ENCODE data around the gene MMP24. TPM values are rescaled to one million over a fixed set of nuclear protein-coding genes. Genes with fewer than 3 reads are reported as not detected.

Gene MMP24
- total and polyA plus RNA-seq, 10 donors, result 0.10 to 0.32 (median 0.18) TPM

GRCh38 chr20:35280523-35280922, 54.0 kb downstream of the MMP24 start:
- no peak overlapping the region for H3K27ac ChIP-seq
- intact Hi-C loops (cut with DNase I; ENCODE audit: low total_unique reads), result no loop called here
- H3K27me3 ChIP-seq (replicated peaks in 1 of 7), result no peaks in the 10 kb centered on the region
- H3K9me3 ChIP-seq, result no peaks in the 10 kb centered on the region
- no peak overlapping the region for H3K4me3 ChIP-seq
- no peak for DNase-seq
- peaks cover 0 to 65% (median 32%) of the 10 kb centered on the region in 6 donors for H3K36me3 ChIP-seq
- 87 to 99% (median 96%) methylated on average over 6 of the region's 6 CpGs; no CpG with 5 or more reads in 1 of the 5 donors for WGBS, 5 donors
- TF ChIP-seq CTCF (IDR thresholded peaks at IDR 0.05 in 8 of 11, conservative IDR thresholded peaks at IDR 0.05 in 3 of 11), result no peak
- no peak for TF ChIP-seq POLR2A (IDR thresholded peaks at IDR 0.05)
- TF ChIP-seq POLR2AphosphoS5 (IDR thresholded peaks at IDR 0.05), result no peak
- H3K4me1 ChIP-seq, result peaks cover 23 to 83% (median 51%) of the 10 kb centered on the region in 6 donors

GRCh38 chr20:35281506-35282101, 55.1 kb downstream of the MMP24 start:
- H3K27me3 ChIP-seq (replicated peaks in 1 of 7), result no peaks in the 10 kb centered on the region
- no peak for TF ChIP-seq CTCF (IDR thresholded peaks at IDR 0.05 in 8 of 11, conservative IDR thresholded peaks at IDR 0.05 in 3 of 11)
- no peak for TF ChIP-seq POLR2A (IDR thresholded peaks at IDR 0.05)
- no peak for TF ChIP-seq POLR2AphosphoS5 (IDR thresholded peaks at IDR 0.05)
- no peak overlapping the region for H3K27ac ChIP-seq
- DNase-seq, result no peak
- WGBS, 5 donors, result 96 to 98% (median 97%) methylated on average over 9 to 10 of the region's 10 CpGs
- peaks cover 0 to 54% (median 27%) of the 10 kb centered on the region in 6 donors for H3K36me3 ChIP-seq
- H3K4me3 ChIP-seq, result no peak overlapping the region
- intact Hi-C loops (cut with DNase I; ENCODE audit: low total_unique reads), result no loop called here
- H3K9me3 ChIP-seq, result no peaks in the 10 kb centered on the region
- H3K4me1 ChIP-seq, result peaks cover 13 to 73% (median 40%) of the 10 kb centered on the region in 6 donors

- no peak for TF ChIP-seq CTCF (IDR thresholded peaks at IDR 0.05 in 8 of 11, conservative IDR thresholded peaks at IDR 0.05 in 3 of 11)
- TF ChIP-seq POLR2AphosphoS5 (IDR thresholded peaks at IDR 0.05), result no peak
- TF ChIP-seq POLR2A (IDR thresholded peaks at IDR 0.05), result no peak
- Histone ChIP-seq H3K27ac (peak overlapping the region; percentile 80 to 90 (median 86)), H3K9me3 (no peaks in the 10 kb centered on the region), H3K4me1 (peaks cover 7 to 57% (median 27%) of the 10 kb centered on the region in 6 donors), H3K36me3 (peaks cover 0 to 47% (median 25%) of the 10 kb centered on the region in 6 donors), H3K4me3 (peak overlapping the region; percentile 75 to 98 (median 90)), H3K27me3 (replicated peaks in 1 of 7) (no peaks in the 10 kb centered on the region)
- WGBS, 5 donors, result 18 to 32% (median 23%) methylated on average over 15 to 24 of the region's 24 CpGs
- intact Hi-C loops (cut with DNase I; ENCODE audit: low total_unique reads), result no loop called here
- DNase-seq, result no peak
Measured at GRCh38 chr20:35283441-35284266, 57.2 kb downstream of the MMP24 start.

Data from spleen (tissue), 11 donors.